Measurements from ENCODE around the gene APBA1. TPM values are rescaled to one million over a fixed set of nuclear protein-coding genes. Genes with fewer than 3 reads are reported as not detected.

The APBA1 gene
- total and polyA plus RNA-seq, 2 donors (not counting 1 experiment from before 2014, with no cell fraction given) = 0.01 to 0.05 TPM

DNA sequence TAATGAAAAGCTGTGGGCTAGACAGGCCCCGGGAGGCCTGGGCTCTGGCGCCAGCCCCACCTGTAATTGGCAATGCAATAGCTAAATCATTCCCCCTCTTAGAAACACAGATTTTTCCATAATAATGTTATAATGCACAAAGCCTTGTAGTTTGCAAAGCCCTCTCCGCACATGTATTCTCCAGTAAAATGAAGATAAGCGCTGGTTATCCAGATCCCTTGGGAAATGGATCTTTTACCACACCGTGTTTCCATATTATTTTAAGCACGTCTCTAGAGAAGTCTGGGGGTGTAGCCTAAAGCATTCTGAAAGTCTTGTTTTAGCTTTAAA lies 1.1 kb upstream of the APBA1 start:
- POLR2A ChIA-PET = no interaction called here
- no peaks in the 10 kb centered on the region for H3K79me2 ChIP-seq (ENCODE audit: control insufficient read depth, insufficient read depth, low read length)
- H3K4me2 ChIP-seq (replicated peaks; ENCODE audit: low read depth, low read length, poor library complexity, severe bottlenecking) = peak overlapping the region; percentile 83
- peaks cover 44% of the 10 kb centered on the region for H3K27me3 Mint-ChIP-seq
- WGBS (ENCODE audit: insufficient coverage) = 0% methylated on average over 2 of the region's 6 CpGs
- peak overlapping the region in 3 of 5 experiments; percentile 54 to 60 (median 55) for H3K4me3 ChIP-seq (ENCODE audit: control extremely low read depth in 1 of 5, extremely low read depth in 1 of 5, insufficient read depth in 1 of 5, low read depth in 2 of 5, low read length in 4 of 5)
- TF ChIP-seq CTCF (IDR thresholded peaks at IDR 0.05) = no peak
- TF ChIP-seq EZH2 (IDR thresholded peaks at IDR 0.05; ENCODE audit: borderline replicate concordance, insufficient read depth, low read depth, low read length, poor library complexity, severe bottlenecking) = no peak
- ATAC-seq (ENCODE audit: low read depth) (no peak), DNase-seq (no peak)
- H3K4me1 ChIP-seq (ENCODE audit: control insufficient read depth in 2 of 2, insufficient read depth in 2 of 2, low read length in 2 of 2) = peaks cover 13 to 14% of the 10 kb centered on the region in 2 donors
- H3K36me3 ChIP-seq (replicated peaks in 1 of 2; ENCODE audit: control extremely low read depth in 1 of 2, control insufficient read depth in 1 of 2, extremely low read depth in 1 of 2, insufficient read depth in 2 of 2, low read length in 1 of 2) = no peaks in the 10 kb centered on the region
- peak overlapping the region; percentile 75 for H2AFZ ChIP-seq (ENCODE audit: insufficient read depth, low read depth, low read length, poor library complexity, severe bottlenecking)
- peak overlapping the region; percentile 87 for H3K4me3 Mint-ChIP-seq
- no peaks in the 10 kb centered on the region for H3K9me3 ChIP-seq (ENCODE audit: control extremely low read depth in 1 of 3, control insufficient read depth in 2 of 3, insufficient read depth in 1 of 3, low read length in 2 of 3)
- intact Hi-C loops (cut with micrococcal nuclease) = no loop called here
- no peaks in the 10 kb centered on the region for H4K20me1 ChIP-seq (ENCODE audit: control insufficient read depth, insufficient read depth, low read length, poor library complexity, severe bottlenecking)
- H3K9me3 Mint-ChIP-seq (ENCODE audit: insufficient read depth) = no peaks in the 10 kb centered on the region
- H3K27me3 ChIP-seq (replicated peaks in 1 of 4; ENCODE audit: control extremely low read depth in 1 of 4, control insufficient read depth in 3 of 4, insufficient read depth in 4 of 4, low read length in 3 of 4) = peaks cover 0 to 33% (median 15%) of the 10 kb centered on the region in 4 experiments
- CTCF ChIA-PET = interaction anchor here (0.8 to 2.5 kb wide), 4 partner anchors 13 to 929 kb away, joined by 3 to 8 read pairs (median 4); no protein-coding TSS in a partner anchor
- no peak overlapping the region for H3K27ac ChIP-seq (ENCODE audit: low read length in 2 of 2)
- H3K27ac Mint-ChIP-seq = no peak overlapping the region
- peaks cover 13% of the 10 kb centered on the region for H3K4me1 Mint-ChIP-seq
- H3K9ac ChIP-seq (ENCODE audit: low read length) = peak overlapping the region; percentile 52

GRCh38 chr9:69672596-69673310 lies 582 bp upstream of the APBA1 start:
- DNase-seq (peak; percentile 66), ATAC-seq (ENCODE audit: low read depth) (peak; percentile 81)
- peak overlapping the region; percentile 87 for H3K4me3 Mint-ChIP-seq
- H3K9me3 Mint-ChIP-seq (ENCODE audit: insufficient read depth) = no peaks in the 10 kb centered on the region
- Histone ChIP-seq H3K4me3 (ENCODE audit: control extremely low read depth in 1 of 5, extremely low read depth in 1 of 5, insufficient read depth in 1 of 5, low read depth in 2 of 5, low read length in 4 of 5) (peak overlapping the region in 4 of 5 experiments; percentile 49 to 60 (median 54)), H3K4me1 (ENCODE audit: control insufficient read depth in 2 of 2, insufficient read depth in 2 of 2, low read length in 2 of 2) (peaks cover 13 to 14% of the 10 kb centered on the region in 2 donors), H3K4me2 (replicated peaks; ENCODE audit: low read depth, low read length, poor library complexity, severe bottlenecking) (peak overlapping the region; percentile 83), H3K9me3 (ENCODE audit: control extremely low read depth in 1 of 3, control insufficient read depth in 2 of 3, insufficient read depth in 1 of 3, low read length in 2 of 3) (no peaks in the 10 kb centered on the region), H2AFZ (ENCODE audit: insufficient read depth, low read depth, low read length, poor library complexity, severe bottlenecking) (peak overlapping the region; percentile 75), H3K79me2 (ENCODE audit: control insufficient read depth, insufficient read depth, low read length) (no peaks in the 10 kb centered on the region), H3K9ac (ENCODE audit: low read length) (peak overlapping the region; percentile 52), H4K20me1 (ENCODE audit: control insufficient read depth, insufficient read depth, low read length, poor library complexity, severe bottlenecking) (no peaks in the 10 kb centered on the region), H3K27me3 (replicated peaks in 1 of 4; ENCODE audit: control extremely low read depth in 1 of 4, control insufficient read depth in 3 of 4, insufficient read depth in 4 of 4, low read length in 3 of 4) (peaks cover 0 to 33% (median 15%) of the 10 kb centered on the region in 4 experiments), H3K36me3 (replicated peaks in 1 of 2; ENCODE audit: control extremely low read depth in 1 of 2, control insufficient read depth in 1 of 2, extremely low read depth in 1 of 2, insufficient read depth in 2 of 2, low read length in 1 of 2) (no peaks in the 10 kb centered on the region), H3K27ac (ENCODE audit: low read length in 2 of 2) (no peak overlapping the region)
- H3K4me1 Mint-ChIP-seq = peaks cover 13% of the 10 kb centered on the region
- H3K27me3 Mint-ChIP-seq = peaks cover 44% of the 10 kb centered on the region
- 1% methylated on average over 60 of the region's 60 CpGs for WGBS (ENCODE audit: insufficient coverage)
- intact Hi-C loops (cut with micrococcal nuclease) = no loop called here
- H3K27ac Mint-ChIP-seq = no peak overlapping the region
- peak; percentile 80 for TF ChIP-seq CTCF (IDR thresholded peaks at IDR 0.05)
- no peak for TF ChIP-seq EZH2 (IDR thresholded peaks at IDR 0.05; ENCODE audit: borderline replicate concordance, insufficient read depth, low read depth, low read length, poor library complexity, severe bottlenecking)
- ChIA-PET CTCF (interaction anchor here (1.0 to 2.5 kb wide), 3 partner anchors 13 to 247 kb away, joined by 3 to 8 read pairs (median 4); no protein-coding TSS in a partner anchor), POLR2A (no interaction called here)

All from B cell (primary cell).